MV-4-11 (cell line): ENCODE data around the gene PAX1.
A peak's percentile ranks its signal among the peaks of the same experiment; 100 is the strongest.

Experiments used
- DNase-seq: peaks from one replicate; lab custom pipeline; 2025; lab: John Stamatoyannopoulos, UW

Gene PAX1

GRCh38 chr20:21705575-21706260, at the start of gene PAX1:
PAX1 (plus strand) TSS chr20:21705664; CDS start chr20:21705713, 49 bp downstream.
- DNase-seq: no peak

- no peak for DNase-seq
These were observed 49.0 kb upstream of the PAX1 start for GRCh38 chr20:21656308-21657067.

- DNase-seq: no peak
These were observed 43.9 kb upstream of the PAX1 start for GRCh38 chr20:21661488-21662055.

GRCh38 chr20:21663465-21663864, 42.0 kb upstream of the PAX1 start:
- no peak for DNase-seq

GRCh38 chr20:21665687-21666446, 39.6 kb upstream of the PAX1 start:
- DNase-seq: no peak

GRCh38 chr20:21670126-21670525, 35.3 kb upstream of the PAX1 start:
- DNase-seq: no peak

- DNase-seq: no peak
These were observed 34.5 kb upstream of the PAX1 start for GRCh38 chr20:21670981-21671380.

- DNase-seq: no peak
These were observed 28.2 kb upstream of the PAX1 start for GRCh38 chr20:21677261-21677660.

- DNase-seq: no peak
These were observed 27.7 kb upstream of the PAX1 start for GRCh38 chr20:21677781-21678180.

- DNase-seq: no peak
These were observed 24.1 kb upstream of the PAX1 start for GRCh38 chr20:21681234-21681921.

- no peak for DNase-seq
These were observed 23.5 kb upstream of the PAX1 start for GRCh38 chr20:21681922-21682318.

- DNase-seq: no peak
These were observed 22.9 kb upstream of the PAX1 start for GRCh38 chr20:21682521-21682954.

- no peak for DNase-seq
These were observed 20.8 kb upstream of the PAX1 start for GRCh38 chr20:21684671-21685070.

- DNase-seq: no peak
These were observed 19.5 kb upstream of the PAX1 start for GRCh38 chr20:21685981-21686380.

- peak; percentile 0 for DNase-seq
These were observed 12.1 kb upstream of the PAX1 start for GRCh38 chr20:21693322-21693721.

- no peak for DNase-seq
These were observed 6.8 kb upstream of the PAX1 start for GRCh38 chr20:21698494-21699215.

- DNase-seq: no peak
These were observed 6.3 kb upstream of the PAX1 start for GRCh38 chr20:21699216-21699508.

- DNase-seq: no peak
These were observed 4.1 kb upstream of the PAX1 start for GRCh38 chr20:21701171-21701876.

GRCh38 chr20:21702016-21702415, 3.4 kb upstream of the PAX1 start:
- DNase-seq: no peak

- peak; percentile 4 for DNase-seq
These were observed 2.7 kb upstream of the PAX1 start for GRCh38 chr20:21702553-21703470.
